Measurements from ENCODE around the gene SLC35F1. TPM values are rescaled to one million over a fixed set of nuclear protein-coding genes. Genes with fewer than 3 reads are reported as not detected.

SLC35F1 gene
- total RNA-seq, 4 donors from 2014 or later, result 0.74 to 12.0 (median 2.3) TPM

DNA sequence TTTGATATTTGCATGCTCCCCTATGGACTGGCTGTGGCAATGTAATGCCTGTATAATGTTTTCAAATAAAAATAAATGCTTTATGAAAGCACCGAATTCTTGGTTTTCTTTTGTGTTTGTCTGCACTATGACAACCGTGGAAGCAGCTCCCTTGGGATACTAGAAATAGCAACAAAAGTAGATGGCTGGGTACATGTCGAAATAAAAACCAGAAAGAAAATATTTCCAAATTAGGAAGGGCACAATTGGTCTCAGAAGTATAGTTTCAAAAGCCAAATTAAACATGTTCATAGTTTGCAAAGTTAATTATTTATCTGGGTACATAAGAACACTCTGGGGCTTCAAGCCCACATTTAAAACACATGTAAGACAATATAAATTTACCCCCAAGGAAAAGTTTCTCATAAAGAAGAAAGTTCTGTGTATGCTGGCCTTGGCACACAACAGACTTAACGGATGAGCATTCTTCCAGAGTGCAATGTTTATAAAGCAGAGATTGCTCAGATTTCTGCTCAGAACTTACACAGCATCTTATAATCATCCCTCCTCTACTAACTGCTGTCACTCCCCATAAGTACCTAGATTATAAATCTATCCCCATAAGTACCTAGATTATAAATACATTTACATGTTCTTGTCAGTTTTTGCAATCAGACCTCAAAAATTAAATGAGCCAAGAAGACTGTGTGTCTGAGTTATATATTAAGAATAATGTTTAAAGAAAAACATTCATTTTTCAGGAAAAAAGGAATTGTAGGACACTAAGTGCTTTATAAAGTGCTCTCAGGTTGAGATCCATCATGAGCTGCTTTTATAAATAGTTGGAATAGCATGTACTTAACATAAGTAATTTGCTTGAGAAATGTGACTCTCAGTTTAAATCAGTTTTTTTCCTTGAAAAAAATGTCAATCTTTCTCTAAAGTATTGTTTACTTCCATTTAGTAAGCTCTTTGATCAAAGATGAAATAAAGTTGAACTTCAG is 410.8 kb downstream of the SLC35F1 start:
- TF ChIP-seq CTCF (IDR thresholded peaks at IDR 0.05), result no peak
- no peak for DNase-seq (ENCODE audit: low spot score)
- ATAC-seq (ENCODE audit: low FRiP score), result no peak

DNA sequence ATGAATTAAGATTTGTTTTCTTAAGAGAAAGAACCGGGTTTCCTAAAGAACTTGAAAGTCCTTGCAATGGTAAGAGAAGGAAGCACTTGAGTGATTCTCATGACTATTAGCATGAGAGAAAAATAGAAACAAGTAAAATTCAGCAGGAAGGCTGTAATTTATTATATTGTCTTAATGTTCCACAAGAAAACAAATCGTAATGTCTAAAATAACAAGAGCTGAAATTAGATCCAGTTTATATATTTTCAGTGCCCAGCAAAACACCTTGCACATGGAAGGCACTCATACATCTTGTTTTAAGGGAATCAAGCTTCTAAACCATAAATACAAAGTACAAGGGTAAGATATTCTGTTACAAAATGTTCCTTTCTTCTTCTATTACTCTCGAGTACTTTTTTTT is 411.6 kb downstream of the SLC35F1 start:
- no peak for TF ChIP-seq CTCF (IDR thresholded peaks at IDR 0.05)
- DNase-seq (ENCODE audit: low spot score) (no peak), ATAC-seq (ENCODE audit: low FRiP score) (no peak)

GRCh38 chr6:118319416-118319815 is 412.4 kb downstream of the SLC35F1 start:
- no peak for DNase-seq (ENCODE audit: low spot score)
- ATAC-seq (ENCODE audit: low FRiP score), result no peak
- TF ChIP-seq CTCF (IDR thresholded peaks at IDR 0.05), result no peak

DNA sequence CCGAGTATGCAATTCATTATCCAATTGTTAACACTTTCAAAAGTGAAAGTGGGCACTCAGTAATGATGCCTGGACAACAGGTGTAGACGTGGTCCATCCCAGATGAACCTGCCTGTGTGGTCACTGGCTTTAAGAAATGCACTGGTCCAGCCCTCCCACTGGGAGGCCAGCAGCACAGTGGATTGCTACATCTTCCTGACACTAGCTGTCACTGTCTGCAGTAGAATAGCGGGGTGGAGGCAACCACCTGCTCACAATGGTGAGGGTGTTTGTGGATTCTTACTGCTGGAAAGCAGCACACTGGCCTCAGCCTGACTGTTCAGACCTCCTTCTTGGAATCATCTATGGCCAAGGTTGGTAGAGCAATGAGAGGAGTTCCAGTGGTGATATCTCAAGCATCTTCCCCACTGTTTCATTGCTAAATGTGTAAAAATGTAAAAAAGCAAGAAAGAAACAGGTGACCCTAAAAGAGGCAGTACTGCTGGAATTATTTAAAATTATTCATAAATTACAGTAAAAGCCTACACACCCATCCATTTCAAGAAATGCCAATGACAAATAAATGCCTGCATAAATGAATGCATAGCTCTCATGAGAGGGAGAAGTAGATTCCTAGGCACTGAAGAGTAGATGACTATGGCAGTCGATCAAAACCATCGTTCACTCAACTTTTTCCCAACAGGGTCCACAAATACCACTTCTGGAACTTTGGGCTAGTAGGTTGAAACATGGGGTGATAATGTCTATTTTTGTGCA is 413.0 kb downstream of the SLC35F1 start:
- no peak for DNase-seq (ENCODE audit: low spot score)
- no peak for ATAC-seq (ENCODE audit: low FRiP score)
- no peak for TF ChIP-seq CTCF (IDR thresholded peaks at IDR 0.05)

DNA sequence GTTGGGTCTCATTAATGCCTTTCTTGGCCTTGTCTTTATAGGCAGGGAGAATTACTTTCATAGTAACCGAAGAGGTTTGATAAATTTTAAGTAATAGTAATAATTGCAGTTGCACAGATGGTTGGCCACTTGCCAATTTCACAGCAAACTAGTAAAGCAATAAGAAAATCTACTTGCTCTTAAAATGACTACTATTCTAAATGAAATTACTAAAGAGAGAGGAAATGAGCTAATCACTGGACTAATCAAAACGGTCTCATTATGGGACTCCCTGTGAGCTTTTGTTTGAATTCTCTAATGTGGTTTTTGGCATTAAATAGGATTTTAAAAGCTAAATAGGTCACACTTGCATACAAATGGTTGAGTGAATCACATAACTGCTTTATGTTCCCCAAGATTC is 413.6 kb downstream of the SLC35F1 start:
- no peak for ATAC-seq (ENCODE audit: low FRiP score)
- TF ChIP-seq CTCF (IDR thresholded peaks at IDR 0.05), result no peak
- DNase-seq (ENCODE audit: low spot score), result no peak

DNA sequence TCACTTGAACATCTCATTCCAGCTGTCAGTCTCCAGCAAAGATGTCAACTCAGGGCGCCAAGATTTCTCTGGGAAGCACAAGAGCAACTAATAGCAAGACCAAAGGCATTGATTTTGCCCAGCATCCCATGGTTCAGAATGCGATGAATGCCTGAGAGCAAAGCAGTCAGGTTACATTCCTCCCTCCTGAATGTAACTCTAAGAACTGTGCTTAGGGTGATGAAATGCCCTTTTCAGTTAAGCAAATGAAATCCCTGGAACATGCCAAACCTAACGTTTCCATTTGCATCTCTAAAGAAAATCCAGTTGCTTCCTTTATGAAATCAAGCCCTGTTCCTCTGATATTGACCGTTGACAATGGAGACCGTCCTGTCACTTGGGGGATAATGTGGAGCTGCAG is 417.1 kb downstream of the SLC35F1 start:
- TF ChIP-seq CTCF (IDR thresholded peaks at IDR 0.05), result no peak
- DNase-seq (ENCODE audit: low spot score) (no peak), ATAC-seq (ENCODE audit: low FRiP score) (no peak)
